Measurements from ENCODE around the gene ANGPTL8.

The ANGPTL8 gene, protein sequence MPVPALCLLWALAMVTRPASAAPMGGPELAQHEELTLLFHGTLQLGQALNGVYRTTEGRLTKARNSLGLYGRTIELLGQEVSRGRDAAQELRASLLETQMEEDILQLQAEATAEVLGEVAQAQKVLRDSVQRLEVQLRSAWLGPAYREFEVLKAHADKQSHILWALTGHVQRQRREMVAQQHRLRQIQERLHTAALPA

GRCh38 chr19:11239377-11240000, at the start of gene ANGPTL8:
Gene ANGPTL8, plus strand, starts transcription at chr19:11239619. Its CDS starts 19 bp downstream, at chr19:11239638.
- DNase-seq (ENCODE audit: low read depth in 2 of 2) = no peak

DNA sequence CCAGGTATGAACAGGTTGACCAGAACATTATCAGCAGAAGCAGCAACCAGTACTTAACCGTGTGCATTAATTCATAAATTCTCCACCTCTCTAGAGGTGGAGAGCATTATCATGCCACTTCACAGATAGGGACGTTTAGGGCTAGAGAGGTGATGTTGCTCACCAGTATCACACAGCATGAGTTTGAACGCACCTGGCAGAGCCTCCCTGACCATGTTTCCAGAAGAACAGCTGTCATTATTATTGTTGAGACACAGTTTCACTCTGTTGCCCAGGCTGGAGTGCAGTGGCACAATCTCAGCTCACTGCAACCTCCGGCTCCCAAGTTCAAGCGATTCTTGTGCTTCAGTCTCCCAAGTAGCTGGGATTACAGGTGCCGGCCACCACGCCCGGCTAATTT, 48.9 kb upstream of the ANGPTL8 start:
- DNase-seq (ENCODE audit: low read depth in 2 of 2) = no peak

GRCh38 chr19:11191273-11191755, 48.1 kb upstream of the ANGPTL8 start:
- no peak for DNase-seq (ENCODE audit: low read depth in 2 of 2)

DNA sequence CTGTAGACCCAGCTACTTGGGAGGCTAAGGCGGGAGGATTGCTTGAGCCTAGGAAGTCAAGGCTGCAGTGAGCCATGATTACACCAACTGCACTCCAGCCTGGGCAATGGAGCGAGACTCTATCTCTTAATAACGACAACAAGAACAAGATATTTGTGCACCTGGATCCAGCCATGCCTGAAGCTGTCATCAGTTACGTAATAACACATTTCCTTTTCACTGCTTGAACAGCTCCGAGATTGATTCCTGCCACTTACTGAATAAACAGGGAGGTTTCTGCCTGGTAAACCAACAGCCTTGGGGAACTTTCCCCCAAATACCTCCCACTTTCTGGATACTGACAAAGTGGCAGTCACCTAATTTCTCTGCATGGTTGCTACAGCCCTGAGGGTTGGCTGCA, 47.5 kb upstream of the ANGPTL8 start:
- DNase-seq (ENCODE audit: low read depth in 2 of 2) = no peak

- no peak for DNase-seq (ENCODE audit: low read depth in 2 of 2)
These were observed 46.2 kb upstream of the ANGPTL8 start for GRCh38 chr19:11192957-11193939.

DNA sequence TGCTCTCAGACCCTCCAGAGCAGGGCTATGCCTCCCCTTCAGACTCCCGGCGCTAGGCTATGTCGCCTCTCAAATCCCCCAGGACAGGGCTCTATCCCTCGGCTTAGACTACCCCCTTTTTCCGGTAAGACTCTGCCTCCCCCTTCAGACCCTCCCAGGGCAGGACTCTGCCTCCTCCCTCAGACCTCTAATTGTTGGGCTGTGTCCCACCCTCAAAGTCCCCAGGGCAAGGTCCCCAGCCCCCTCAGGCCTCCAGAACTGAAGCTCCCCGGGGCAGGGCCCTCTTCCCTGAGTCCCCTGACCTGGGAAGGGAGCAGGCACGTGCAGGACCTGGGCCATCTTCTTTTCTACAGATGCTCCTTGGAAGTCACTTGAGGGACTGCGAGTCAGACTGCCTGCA, 45.2 kb upstream of the ANGPTL8 start:
- no peak for DNase-seq (ENCODE audit: low read depth in 2 of 2)

GRCh38 chr19:11194656-11195558, 44.5 kb upstream of the ANGPTL8 start:
- no peak for DNase-seq (ENCODE audit: low read depth in 2 of 2)

DNA sequence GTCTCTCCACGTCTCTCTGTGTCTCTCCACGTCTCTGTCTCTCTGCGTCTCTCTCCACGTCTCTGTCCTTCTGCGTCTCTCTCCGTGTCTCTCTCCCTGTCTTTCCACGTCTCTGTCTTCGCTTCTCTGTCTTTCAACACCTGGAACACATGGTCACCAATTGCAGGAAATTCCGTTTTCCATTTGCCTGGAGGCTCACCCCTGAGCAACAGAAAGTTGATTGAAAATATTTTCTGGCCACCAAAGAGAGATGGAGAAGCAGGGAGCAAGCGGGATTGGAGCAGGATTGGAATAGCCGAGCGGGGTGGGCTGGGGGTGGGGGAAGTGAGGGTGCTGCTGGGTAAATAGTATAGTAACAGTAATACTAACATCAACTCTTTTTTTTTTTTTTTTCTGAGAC, 43.7 kb upstream of the ANGPTL8 start:
- no peak for DNase-seq (ENCODE audit: low read depth in 2 of 2)

- no peak for DNase-seq (ENCODE audit: low read depth in 2 of 2)
These were observed 42.8 kb upstream of the ANGPTL8 start for GRCh38 chr19:11196406-11197287.

GRCh38 chr19:11197291-11198174, 41.9 kb upstream of the ANGPTL8 start, which contains the start of gene KANK2:
Gene KANK2, minus strand, starts transcription at chr19:11197545. Its CDS starts 3,034 bp downstream, at chr19:11194511.
- peak; percentile 36 to 37 for DNase-seq (ENCODE audit: low read depth in 2 of 2)

DNA sequence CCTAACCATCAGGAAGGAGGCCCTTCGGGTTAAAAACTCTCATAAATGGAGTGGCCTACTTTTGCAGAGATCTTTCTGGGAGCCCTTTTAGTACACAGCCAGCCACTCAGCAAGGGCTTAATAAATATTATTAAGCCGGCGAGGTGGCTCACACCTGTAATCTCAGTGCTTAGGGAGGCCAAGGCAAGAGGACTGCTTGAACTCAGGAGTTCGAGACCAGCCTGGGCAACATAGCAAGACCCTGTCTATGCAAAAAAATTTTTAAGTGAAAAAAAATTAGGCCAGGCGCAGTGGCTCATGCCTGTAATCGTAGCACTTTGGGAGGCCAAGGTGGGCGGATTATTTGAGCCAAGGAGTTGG, 41.3 kb upstream of the ANGPTL8 start:
- no peak for DNase-seq (ENCODE audit: low read depth in 2 of 2)

GRCh38 chr19:11198769-11199424, 40.5 kb upstream of the ANGPTL8 start:
- no peak for DNase-seq (ENCODE audit: low read depth in 2 of 2)

DNA sequence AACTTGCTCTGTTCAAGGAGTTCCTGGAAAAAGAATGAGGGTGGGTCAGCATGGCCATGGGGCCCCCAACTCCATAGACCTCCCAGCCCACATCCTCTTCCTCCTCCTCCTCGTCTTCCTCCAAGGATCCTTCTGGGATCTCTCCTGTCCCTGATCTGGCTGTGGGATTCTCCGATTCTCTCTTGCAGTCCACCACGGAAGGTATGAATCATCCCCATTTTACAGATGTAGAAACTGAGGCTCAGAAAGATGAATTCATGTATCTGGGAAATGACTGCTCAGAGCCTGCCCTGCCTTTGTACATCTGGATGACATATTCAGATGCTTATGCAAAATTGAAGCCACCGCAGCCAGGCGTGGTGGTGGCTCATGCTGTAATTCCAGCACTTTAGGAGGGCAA, 39.9 kb upstream of the ANGPTL8 start:
- DNase-seq (ENCODE audit: low read depth in 2 of 2) = no peak

- no peak for DNase-seq (ENCODE audit: low read depth in 2 of 2)
These were observed 39.3 kb upstream of the ANGPTL8 start for GRCh38 chr19:11200015-11200574.

- DNase-seq (ENCODE audit: low read depth in 2 of 2) = no peak
These were observed 38.5 kb upstream of the ANGPTL8 start for GRCh38 chr19:11200931-11201330.

GRCh38 chr19:11201791-11202190, 37.6 kb upstream of the ANGPTL8 start:
- DNase-seq (ENCODE audit: low read depth in 2 of 2) = no peak

DNA sequence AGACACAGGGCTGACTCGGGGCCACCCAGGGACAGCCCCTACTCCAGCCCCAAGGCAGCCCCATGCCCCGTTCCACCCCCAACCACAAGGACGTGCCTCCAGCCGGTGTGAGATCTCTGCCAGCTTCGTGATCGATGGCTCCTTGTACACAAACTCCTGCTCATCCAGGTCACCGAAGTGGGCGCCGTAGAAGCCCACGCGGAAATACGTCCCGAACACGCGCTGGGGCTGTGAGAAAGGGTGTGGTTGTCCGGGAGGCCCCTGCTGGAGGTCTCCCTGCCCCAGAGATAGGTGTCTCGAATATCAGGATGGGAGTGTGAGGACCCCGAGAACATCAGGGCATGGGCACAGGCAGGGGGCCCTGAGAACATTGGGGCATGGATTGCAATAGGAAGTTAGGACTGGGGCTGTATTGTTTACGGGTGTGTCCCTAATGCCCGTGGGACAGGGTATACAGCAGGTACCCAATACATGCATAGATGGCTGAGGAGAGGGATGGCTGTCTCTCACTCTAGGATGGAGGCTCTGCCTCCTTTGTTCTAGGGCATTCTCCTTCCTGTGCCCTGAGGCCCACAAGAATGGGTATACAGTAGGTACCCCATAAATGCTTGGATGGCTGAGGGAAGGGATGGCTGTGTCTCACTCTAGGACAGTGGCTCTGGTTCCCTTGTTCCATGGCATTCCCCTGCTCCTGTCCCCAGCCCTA, 36.8 kb upstream of the ANGPTL8 start:
- no peak for DNase-seq (ENCODE audit: low read depth in 2 of 2)

Data from fibroblast of skin of left biceps (primary cell).